COLO829 (cell line): ENCODE results near the gene PRR12.

Experiments used
- DNase-seq: peaks from one replicate; pipeline ENCODE4 v3.0.0; 2012; ENCODE audit warnings: low spot score

Gene PRR12

DNA sequence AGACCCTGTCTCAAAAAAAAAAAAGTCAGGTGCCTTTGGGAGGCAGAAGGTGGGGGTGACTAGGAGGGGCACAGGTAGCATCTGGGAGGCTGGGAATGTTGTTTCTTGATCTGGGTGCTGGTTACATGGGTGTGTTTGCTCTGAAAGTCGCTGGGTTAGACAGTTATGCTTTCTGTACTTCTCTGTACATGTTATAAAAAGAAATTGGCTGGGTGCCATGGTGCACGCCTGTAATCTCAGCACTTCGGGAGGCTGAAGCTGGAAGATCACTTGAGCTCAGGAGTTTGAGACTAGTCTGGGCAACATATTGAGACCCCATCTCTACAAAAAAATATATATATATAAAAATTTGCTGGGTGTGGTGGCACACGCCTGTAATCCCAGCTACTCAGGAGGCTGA, 25.7 kb upstream of the PRR12 start:
- no peak for DNase-seq

DNA sequence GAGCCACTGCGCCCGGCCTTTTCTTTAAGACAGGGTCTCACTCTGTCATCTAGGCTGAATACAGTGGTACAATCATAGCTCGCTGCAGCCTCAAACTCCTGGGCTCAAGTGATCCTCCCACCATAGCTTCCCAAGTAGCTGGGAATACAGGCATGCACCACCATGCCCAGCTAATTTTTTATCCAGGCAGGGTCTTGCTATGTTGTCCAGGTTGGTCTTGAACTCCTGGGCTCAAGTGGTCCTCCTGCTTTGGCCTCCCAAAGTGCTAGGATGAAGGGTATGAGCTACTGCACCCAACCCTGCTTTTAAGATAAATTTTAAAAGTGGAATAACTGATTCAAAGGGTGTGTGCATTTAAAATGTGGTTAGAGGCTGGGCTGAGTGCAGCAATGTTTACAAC, 24.7 kb upstream of the PRR12 start:
- DNase-seq, result no peak

DNA sequence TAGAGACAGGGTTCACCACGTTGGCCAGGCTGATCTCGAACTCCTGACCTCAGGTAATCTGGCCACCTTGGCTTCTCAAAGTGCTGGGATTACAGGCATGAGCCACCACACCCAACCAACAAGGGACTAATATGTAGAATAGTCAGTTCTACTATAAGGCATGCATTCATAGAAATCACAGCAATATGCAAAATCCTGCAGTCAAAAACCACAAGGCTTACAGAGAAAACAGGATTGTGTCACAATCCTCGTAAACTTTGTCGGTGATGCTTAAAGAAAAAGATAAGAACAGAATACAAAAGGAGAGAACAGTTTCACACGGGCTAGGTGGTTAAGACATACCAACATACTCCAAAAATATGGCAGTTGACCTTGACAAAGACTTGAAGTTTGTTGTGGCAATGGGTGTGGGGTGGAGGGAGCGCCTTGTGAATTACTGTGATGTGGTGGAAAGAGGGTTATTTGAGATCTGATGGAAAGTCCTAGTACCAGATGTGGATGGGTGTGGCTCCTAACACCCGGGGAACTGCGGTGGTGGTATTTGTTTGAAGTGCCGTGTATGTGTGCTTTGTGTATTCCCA, 23.0 kb upstream of the PRR12 start:
- no peak for DNase-seq

DNA sequence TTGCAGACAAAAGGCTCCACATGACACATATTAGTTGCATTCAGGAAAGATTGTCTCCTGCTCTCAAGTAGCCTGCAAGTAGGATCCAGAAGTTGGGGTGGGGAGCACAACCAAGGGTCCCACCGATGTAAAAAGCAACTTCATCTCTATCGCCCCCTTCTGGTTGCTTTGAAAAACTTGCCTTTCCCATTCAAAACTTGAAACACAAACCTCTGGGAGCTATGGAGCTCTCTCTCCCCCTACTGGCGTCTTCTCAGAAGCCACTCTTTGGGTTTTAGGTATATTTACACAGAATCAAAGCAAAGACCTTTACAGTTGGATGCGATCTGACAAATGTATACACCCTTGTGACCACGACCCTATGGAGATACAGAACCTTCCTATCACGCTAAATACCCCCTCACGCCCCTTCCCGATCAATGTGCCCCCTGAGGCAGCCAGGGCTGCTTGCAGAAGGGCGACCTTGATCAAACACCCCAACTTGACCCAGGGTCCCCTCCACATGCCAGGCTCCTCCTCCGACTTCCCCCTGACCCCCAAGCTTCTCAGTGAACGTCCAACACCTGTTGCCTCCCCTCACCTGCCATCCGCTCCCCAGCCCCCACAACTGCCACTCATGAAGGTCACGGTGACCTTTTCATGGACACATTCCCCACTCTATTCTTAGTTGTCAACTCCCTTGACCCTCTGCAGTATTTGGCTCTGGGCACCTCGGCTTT, 20.7 kb upstream of the PRR12 start:
- DNase-seq, result peak; percentile 97

DNA sequence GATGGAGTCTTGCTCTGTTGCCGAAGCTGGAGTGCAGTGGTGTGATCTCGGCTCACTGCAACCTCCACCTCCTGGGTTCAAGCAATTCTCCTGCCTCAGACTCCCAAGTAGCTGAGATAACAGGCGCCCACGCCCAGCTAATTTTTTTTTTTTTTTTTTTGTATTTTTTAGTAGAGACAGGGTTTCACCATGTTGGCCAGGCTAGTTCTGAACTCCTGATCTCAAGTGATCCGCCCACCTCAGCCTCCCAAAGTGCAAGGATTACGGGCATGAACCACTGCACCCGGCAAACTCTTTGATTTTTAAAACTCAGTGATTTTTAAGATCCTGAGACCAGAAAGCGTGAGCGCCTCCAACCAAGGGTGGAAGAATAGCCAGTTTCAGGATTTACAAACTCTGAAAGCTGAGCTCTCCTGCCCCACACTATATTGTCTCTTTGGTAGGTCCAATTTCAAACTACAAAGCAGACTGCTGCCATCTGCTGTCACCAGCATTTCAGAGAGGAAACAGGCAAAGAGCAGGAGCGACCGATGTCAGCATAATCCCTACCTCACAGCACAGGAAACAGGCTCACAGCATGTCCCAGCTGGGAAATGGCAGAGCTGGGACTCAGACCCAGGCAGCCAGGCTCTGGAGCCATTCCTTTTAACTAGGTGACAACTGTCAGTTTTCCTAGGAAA, 19.8 kb upstream of the PRR12 start:
- no peak for DNase-seq

DNA sequence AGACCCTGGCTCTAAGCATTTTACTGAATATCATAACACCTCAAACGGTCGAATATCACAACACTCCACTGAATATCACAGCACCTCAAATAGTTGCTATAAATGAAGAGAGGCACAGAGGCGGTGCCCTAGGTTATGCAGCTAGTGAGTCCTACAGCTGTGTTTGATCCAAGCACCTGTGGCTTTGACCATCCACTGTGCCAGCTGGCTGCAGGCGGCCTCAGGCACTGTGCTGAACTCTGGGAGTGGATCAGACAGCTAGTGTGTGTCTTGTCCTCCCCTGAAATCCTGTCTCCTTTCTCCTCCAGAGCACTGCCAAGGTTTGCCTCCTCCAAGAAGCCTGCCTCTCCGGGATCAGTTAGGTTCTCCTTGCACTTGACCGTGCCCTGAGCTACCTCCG, 18.0 kb upstream of the PRR12 start:
- DNase-seq, result no peak

DNA sequence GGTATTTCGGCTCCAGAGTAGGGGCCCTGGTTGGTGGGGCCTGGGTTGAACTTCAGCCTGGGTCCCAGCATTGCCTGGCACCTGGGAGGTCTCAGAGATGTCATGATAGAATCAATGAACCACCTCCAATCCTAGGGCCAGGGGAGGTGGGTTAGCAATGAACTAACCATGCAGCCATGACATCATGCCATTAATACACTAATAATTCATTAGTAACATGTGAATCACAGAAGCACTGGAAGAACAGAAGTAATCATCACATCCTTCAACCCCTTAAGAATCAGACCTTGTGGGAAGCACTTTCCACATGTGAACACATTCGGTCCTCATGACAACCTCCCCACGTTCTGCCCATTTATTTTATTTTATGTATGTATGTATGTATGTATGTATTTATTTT, 17.6 kb upstream of the PRR12 start:
- DNase-seq, result no peak

DNA sequence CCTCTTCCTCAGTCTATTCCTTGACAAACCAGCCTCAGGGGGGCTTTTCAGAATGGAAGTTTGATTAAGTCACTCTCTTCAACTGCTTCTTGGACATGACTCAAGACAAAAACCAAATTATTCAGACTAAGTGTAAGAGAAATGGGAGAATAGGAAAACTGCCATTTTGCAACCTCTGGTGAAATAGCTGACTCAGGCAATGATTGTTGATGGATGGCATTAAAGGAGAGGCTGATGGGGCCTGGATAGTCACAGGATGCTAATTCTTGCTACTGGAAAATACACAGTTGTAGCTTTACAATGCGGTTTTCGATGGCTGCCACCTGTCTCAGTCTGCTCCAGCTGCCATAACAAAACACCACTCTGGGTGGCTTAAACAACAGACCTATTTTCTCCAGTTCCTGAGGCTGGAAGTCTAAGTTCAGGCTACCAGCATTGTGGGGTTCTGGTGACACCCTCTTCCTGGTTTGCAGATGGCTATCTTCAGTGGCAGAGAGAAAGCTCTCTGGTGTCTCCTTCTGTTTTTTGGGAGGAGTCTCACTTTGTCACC, 16.7 kb upstream of the PRR12 start:
- no peak for DNase-seq

DNA sequence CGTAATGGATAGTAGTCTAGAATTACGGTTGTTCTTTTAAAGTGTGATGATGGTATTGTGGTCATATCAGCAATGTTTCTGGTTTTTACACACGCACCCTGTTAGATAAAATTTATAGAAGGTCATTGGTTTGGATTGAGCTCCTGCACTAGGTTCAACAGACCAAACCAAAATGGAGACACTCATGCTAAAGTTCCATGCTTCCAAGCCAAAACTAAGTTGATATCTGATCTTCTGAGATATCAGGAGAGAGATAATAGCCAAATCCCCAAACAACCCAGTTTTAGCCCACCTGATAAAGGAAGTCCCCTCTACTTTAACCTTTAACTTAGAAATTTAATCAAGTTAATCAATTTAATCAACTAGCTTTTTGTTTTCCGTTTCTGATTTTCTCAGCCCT, 11.8 kb upstream of the PRR12 start:
- no peak for DNase-seq

DNA sequence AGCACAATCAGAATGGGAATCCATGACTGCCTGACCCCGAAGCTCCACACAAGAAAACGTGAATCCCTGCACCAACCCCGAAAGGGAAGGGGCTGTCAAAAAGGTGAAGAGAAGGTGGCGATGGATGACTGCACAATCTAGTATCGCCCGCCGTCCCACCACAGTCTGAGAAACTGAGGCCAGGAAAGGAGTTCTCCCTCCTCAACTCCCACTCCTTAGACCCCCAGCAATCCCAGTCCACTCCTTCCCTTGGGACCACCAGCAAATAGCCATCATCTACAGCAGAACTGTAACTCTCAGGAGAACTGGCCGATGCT, 11.1 kb upstream of the PRR12 start:
- no peak for DNase-seq

DNA sequence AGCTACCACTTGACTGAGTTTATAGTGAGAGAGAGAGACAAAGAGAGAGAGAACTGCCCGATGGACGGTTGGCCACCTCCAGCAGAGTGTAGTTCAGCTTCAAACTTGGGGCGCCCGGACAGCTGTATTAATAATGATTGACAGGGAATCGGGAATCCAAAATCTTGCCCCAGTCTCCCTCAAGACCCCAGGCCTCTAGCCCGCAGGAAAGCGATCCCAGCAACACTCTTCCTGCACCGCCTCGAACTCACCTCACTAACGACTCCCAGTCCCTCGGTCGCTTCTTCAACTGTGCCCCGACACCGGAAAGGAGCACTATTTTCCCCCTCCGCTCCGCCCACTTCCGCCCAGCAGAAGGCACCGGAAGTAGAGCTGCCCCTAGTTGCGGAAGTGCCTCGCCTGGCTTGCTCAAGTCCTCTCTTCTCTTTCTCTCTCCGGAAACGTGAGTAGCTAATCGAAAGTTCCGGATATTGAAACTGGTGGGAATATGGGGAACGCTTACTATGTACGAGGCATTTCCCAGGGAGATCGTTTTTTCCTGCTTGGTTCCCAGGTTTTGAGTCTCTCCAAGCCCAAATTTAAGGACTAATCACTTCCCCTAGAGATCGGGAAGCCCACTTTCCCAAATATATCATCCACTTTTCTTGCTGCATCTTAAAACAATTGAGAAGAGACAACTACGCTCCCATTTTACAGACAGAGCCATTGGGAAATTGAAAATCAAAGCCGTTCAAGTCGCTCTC, 10.5 kb upstream of the PRR12 start, which contains the start of gene NOSIP:
Gene NOSIP (minus strand): TSS at position 293 of the 743 bp plus-strand sequence. CDS start 19,865 bp downstream, outside the sequence.
- DNase-seq, result peak; percentile 89

DNA sequence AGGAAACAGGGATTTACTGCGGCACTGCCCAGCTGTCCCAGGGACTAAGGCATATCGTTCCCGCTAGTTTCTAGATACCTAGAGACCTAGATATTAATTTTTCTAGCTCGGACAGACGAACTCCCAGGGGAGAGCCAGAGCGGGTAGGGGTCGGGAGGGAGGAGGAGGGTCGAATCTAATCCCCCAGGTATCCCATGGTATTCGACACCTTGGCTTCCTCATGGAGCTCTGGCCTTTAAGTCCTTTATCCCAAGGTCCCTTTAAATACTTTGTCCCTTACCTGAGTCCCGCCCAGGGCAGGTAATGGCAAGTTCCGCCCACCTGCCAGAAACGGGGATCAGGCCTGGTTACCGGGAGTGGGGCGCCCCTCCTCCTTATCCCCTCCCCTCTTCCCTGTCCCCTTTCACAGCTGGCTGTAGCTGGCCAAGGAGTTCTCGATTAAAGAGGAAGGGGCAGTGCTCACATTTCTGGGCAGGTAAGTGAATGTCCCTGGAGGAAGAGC, 9.9 kb upstream of the PRR12 start, which contains the start of gene PRRG2:
Gene PRRG2 (plus strand): TSS at position 310 of the 502 bp plus-strand sequence. CDS start 1,904 bp downstream, outside the sequence.
- DNase-seq, result no peak

DNA sequence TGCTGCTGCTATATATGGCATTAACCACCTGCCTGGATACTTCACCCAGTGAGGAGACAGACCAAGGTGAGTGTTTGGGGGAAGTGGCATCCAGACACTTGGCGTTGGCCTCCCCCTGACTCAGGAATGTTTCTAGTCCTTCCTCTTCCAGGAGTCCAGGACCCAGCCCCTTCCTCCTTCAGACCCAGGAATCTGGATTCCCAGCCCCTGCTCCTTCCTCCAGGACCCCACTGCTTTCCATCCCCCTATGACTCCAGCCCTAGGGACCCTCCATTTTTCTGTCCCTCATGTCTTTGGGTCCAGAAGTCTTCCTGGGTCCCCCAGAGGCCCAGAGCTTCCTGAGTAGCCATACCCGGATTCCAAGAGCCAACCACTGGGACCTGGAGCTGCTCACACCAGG, 7.7 kb upstream of the PRR12 start:
- DNase-seq, result no peak

DNA sequence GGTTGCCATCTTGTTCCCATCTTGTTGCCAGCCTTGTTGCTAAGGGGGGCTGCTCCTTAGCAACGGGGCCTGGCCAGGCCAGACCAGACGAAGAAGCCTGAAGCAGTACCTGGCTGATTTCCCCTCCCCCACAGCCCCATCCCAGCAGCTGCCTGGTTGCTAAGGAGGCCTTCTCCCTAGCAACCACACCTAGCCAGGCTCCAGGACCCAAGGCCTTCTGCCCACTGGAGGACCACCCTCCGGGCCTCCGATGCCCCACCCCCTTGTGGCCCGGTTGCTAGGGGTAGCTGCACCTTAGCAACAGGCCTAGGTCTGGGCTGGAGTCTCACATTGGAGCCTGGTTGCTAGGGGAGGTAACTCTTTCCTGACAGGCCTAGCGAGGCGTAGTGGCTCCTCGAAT, 6.0 kb upstream of the PRR12 start:
- DNase-seq, result no peak

DNA sequence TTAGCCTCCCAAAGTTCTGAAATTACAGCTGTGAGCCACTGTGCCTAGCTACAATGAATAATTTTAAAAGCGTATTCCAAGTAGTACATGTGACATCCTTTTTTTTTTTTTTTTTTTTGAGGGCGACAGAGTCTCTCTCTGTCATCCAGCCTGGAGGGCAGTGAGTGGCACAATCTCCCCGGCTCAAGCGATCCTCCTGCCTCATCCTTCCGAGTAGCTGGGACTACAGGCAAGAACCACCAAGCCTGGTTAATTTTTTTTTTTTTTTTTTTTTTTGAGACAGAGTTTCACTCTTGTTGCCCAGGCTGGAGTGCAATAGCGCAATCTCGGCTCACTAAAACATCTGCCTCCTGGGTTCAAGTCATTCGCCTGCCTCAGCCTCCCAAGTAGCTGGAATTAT, 3.8 kb upstream of the PRR12 start:
- no peak for DNase-seq

DNA sequence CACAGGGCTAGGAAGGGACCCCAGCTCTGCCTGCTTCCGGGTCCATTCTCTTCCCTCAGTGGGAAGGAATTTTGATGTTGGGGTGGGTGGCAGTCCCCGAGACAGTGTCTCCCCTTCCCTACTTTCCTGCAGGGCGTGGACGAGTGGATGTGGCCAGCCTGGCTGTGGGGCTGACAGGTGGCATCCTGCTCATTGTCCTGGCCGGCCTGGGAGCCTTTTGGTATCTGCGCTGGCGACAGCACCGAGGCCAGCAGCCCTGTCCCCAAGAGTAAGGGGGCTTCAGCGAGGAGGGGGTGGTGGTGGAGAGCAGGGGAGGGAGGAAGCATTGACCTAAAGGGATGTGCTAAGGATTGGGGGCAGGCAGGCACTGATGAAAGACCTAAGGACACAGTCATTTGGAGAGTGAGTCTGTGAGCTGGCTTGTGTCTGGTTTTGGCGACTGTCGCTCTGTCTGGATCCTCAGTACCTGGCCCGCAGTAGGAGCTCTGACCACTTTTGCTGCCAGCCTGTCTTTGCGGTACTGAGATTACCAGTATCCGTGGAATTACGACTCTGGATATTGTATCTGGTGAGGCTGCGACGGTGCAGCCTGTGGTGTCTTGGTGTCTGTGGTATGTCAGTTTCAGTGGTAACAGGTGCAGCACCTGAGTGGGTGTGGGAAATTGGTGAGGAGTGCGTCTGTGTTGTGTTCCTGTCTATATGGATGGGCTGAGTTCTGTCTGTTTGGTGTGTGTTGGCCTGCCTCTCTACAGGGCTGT, 2.4 kb upstream of the PRR12 start:
- DNase-seq, result no peak

DNA sequence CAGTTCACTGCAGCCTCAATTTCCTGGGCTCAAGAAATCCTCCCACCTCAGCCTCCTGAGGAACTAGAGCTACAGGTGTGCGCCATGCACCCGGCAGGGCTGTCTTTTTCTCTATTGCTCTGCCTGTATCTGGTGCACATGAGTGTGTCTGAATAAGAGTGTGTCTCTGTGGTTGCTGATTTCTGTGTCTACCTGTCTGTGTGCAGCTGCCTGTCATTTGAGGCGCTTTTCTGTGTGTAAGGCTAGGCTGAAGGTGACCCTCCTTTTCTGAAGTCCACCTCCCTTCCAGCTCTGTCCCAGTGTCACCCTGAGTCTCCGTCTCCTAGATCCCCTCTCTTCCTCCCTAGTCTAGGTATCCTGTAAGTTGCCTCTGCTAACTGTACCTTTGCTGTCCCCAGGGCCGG, 1.5 kb upstream of the PRR12 start:
- no peak for DNase-seq

DNA sequence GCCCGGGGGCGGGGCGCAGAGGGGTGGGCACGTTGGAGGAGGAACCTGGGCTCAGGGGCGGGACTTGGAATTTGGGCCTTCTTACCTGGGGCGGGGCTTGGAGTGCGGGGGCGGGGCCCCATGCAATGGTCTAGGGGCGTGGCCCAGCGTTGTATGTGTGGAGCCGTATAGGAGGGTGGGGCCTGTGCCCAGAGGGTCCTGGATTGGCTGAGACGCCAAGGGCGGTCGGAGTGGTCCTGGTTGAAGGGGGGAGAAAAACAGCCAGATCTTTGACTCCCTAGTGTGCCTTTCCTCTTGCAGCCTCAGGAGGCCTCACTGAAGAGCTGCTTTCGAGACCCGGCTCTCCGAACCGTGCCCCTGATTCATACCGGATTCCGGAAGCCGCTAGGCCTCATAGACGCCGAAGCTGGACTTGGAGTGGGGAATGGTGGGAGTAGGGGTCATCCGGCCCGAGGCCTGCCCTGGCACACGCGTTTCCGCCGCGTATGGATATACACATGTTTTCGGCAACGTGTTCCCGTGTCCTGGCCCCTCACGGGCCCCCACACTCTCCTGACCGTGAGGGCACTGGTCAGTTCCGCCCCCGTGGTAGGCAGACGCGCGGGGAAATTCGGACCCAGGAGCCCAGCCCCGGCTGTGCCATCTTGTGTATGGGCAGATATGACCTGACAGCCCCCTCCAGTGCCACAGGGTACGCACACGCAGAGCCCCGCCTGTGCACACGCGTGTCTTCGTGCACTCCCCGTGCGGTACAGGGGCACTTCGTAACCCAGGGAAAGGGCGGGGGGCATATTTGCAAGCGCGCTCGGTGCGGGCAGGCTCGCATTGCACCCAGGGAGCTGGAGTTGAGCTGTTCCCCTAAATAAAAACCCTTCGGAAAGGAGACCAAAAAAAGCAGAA, 661 bp upstream of the PRR12 start:
- DNase-seq, result peak; percentile 98

DNA sequence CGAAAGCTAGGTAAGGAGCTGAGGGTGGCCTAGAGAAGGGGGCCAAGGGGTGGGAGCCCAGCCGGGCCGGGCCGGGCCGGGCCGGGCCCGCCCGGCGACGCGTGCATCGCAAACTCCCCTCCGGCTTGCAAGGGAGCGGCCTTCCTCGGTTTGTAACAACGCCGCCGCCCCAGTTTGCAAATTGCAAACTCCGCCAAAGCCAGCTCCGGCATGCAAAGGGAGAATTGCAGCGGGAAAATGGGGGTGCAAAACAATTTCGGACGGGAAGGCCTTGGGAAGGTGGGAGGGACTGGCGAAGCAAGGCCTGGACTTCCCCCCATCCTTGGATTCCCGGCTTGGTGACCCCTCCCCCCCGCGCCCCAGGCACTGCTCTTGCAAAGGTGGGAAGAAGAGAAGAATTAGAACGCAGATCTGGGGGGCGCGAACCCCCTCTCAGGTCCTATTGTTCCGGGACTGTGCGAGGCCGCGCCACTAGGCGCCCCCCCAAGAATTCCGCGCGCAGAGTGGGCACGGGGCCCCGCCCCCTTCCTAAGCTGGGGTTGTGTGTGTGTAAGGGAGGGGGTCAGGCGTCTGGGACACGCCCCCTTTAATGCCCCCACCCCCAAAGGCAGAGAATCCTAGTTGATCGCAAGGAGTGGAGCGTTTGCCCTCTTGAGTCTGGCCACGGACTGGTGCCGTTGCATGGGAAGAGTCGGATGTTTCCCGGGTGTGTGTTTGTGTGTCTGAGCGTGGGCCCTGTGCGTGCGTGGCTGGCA, 926 bp downstream of the PRR12 start:
- DNase-seq, result peak; percentile 48
